GM15510 (cell line): ENCODE results near the gene OR8K5.

ENCODE experiments used
- POLR2A ChIP-seq: IDR thresholded peaks from 3 replicates; pipeline ENCODE4 v1.6.1; 2011; ENCODE audit warnings: borderline replicate concordance; ENCODE audit not compliant: insufficient read length; ENCODE audit errors: extremely low read depth

Gene OR8K5

DNA sequence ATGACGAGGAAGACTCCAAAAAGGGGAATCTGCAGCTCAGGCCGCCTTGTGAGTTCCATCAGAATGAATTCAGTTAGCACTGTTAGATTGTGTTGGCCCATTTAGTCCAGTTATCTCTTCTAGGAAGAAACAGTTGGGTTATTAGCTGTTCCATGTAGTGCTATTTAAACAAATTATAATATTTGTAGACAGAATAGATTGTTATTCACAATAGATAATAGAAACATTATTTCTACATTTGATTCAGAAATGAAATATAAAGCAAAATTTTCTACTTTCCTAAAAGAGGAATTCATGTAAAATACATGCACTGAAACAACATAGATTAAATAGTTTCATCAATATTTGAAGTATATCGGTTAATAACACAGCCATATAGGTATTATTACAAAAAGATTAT, at the start of gene OR8K5:
Gene OR8K5 (minus strand): TSS at position 101 of the 400 bp plus-strand sequence. CDS start 0 bp downstream, at position 101.
- TF ChIP-seq POLR2A, result no peak

DNA sequence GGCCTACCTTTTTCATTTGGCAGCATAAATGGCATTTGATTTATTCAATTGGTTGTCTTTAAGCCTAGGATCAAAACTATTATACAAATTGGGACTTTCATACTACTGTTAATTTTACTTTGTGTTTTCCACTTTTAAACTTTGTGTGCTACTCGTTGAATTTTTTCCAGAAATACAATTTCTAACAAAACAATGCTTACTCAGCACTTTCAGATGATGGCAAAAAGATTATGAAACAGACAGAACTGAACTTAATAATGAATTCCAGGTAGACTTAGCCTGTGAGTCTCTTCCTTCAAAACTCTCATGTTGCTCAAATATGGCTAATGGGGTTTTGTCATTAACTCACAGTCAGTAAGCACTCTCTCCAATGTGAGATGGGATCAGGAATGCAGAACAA, 47.7 kb upstream of the OR8K5 start:
- TF ChIP-seq POLR2A, result no peak

- no peak for TF ChIP-seq POLR2A
Measured at GRCh38 chr11:56197367-56197766, 37.2 kb upstream of the OR8K5 start.

DNA sequence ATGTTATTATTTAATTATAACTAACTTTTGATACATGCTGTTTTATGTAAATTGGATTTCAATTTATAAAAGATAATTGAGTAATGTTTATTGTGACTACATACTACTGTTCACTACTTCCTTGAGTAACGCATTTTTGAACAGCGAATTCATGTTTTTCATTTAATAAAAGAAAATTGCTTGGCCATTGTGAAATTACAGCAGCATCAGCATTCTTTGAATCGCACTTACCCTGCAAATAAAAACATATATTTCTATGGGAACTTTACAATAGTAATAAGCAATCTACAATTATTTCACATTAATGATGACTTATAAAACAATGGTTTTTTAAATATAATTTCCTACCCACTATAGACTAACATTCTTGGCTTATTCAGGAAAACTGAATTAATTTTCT, 36.6 kb upstream of the OR8K5 start:
- TF ChIP-seq POLR2A, result no peak

DNA sequence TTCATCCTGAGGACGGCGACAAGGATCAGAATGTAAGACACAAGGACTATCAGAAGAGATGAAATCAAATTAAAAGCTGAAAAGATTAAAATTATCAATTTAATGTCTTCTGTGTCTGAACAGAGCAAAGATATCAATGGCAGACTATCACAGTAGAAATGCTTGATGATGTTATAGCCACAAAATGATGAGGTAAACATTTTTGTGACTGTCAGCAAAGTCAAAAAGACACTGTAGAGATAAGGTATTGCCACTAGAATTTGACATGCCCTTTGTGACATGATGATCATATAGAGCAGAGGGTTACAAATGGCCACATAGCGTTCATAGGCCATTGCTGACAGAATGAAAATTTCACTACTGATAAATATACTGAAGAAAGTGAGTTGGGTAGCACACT, 28.5 kb upstream of the OR8K5 start:
- no peak for TF ChIP-seq POLR2A

DNA sequence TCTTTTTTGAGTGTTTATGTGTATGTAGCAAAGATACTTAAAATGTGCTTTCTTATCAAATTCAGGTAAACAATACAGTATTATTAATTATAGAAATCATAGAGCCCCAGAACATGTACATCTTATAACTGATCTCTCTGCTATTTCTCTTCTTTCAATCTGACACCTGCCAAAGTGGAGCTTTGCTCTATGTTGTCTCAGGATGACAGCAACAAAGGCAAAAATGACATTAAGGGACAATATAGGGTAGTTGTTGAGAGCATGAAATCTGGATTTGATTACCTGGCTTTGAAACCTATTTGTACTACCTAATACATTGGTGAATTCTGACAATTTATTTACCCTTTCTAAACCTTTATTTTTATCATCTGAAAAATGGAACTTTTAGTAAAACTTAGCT, 23.3 kb upstream of the OR8K5 start:
- TF ChIP-seq POLR2A, result no peak

- no peak for TF ChIP-seq POLR2A
Measured at GRCh38 chr11:56176318-56176717, 16.2 kb upstream of the OR8K5 start, which contains the start of gene OR5J2. Gene OR5J2 (plus strand): TSS chr11:56176618. CDS start chr11:56176618, 0 bp downstream.

GRCh38 chr11:56172256-56172830, 12.2 kb upstream of the OR8K5 start:
- no peak for TF ChIP-seq POLR2A

DNA sequence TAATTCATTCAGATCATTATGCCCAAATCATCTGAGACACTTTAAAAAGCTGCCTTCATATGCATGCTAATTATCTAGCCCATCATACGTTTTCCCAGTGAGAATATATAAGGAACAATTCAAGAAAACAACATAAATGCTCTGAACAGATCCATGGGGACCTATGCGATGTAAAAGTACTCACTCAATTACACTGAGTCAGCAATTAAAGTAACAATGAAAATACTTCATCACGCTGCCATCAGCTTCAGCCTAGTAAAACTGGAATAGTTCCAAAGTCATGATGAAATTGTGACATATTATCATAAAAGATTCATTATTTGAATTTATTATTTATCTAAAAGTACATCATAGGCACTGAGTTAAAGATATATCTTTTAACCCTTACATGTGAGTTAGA, 3.7 kb upstream of the OR8K5 start:
- TF ChIP-seq POLR2A, result no peak

- no peak for TF ChIP-seq POLR2A
Measured at GRCh38 chr11:56152333-56152732, 7.8 kb downstream of the OR8K5 start.

- no peak for TF ChIP-seq POLR2A
Measured at GRCh38 chr11:56151376-56151775, 8.7 kb downstream of the OR8K5 start.

GRCh38 chr11:56140151-56140661, 19.9 kb downstream of the OR8K5 start, which contains the start of gene OR8J3:
Gene OR8J3 (minus strand): TSS chr11:56140201. CDS start chr11:56137718, 2,483 bp downstream.
- TF ChIP-seq POLR2A, result no peak

GRCh38 chr11:56122073-56122472, 38.0 kb downstream of the OR8K5 start, which contains the start of gene OR8H3:
Gene OR8H3 (plus strand): TSS chr11:56122373. CDS start chr11:56122373, 0 bp downstream.
- TF ChIP-seq POLR2A, result no peak
